Astrocyte of the spinal cord (primary cell): Measurements from ENCODE around the gene RNF5.
"Not testable (repeated sequence)": the region's sequence is repeated elsewhere in the genome, so short reads cannot be mapped to it uniquely, and the experiment has no call there.

Source experiments
- DNase-seq: peaks from one replicate; pipeline ENCODE4 v3.0.0; 2011; ENCODE audit warnings: low read depth, low spot score
- H3K4me3 ChIP-seq: 2 replicates; pipeline ENCODE4 v1.5.1; 2011; ENCODE audit warnings: low read depth, mild to moderate bottlenecking, low read length, moderate library complexity
- CTCF ChIP-seq: IDR thresholded peaks from 2 replicates; pipeline ENCODE4 v1.5.1; 2012; ENCODE audit warnings: low read depth, mild to moderate bottlenecking, low read length, inconsistent platforms
- in situ Hi-C: cut with HindIII; loops from 2 replicates; pipeline ENCODE4 v1.10.0; 2017; ENCODE audit warnings: low sequenced_read_pairs

The RNF5 gene

GRCh38 chr6:32137454-32137853 is 40.8 kb upstream of the RNF5 start:
- no peak overlapping the region for H3K4me3 ChIP-seq
- no peak for DNase-seq
- no peak for TF ChIP-seq CTCF
- in situ Hi-C loops: no loop called here

- no peak for DNase-seq
- no peak overlapping the region for H3K4me3 ChIP-seq
- in situ Hi-C loops: no loop called here
- TF ChIP-seq CTCF: no peak
Observed at GRCh38 chr6:32139590-32139989, 38.6 kb upstream of the RNF5 start.

DNA sequence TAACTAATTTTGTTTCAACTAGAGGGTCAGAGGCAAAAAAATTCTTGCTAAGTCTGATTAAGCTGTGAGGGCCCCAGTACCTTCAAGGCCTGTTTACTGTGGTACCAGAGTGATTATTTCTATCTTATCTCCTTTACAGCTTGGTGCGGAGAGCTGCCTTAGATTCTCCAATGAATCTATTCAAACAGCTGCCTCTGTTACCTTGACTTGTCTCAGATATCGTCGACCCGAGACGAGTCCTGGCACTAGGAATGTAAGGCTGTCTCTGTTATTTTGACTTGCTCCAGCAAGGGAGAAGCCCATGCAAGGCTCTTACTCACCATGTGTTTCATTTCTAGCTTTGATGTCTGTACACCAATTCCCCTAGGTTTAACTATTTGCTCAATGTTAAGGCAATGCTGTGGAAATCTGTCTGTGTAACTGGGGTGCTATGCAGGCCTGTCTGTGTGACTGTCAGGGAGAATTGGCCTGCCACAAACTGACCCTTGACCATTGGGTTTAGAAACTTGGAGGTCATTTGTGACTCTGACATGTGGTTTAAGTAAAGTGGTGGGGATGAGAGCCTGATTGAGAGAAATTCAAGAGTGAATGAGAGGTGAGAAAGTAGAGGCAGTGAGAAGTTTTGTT is 37.7 kb upstream of the RNF5 start:
- no peak overlapping the region for H3K4me3 ChIP-seq
- no peak for DNase-seq
- no peak for TF ChIP-seq CTCF
- in situ Hi-C loops: no loop called here

GRCh38 chr6:32144238-32144637 is 34.0 kb upstream of the RNF5 start:
- DNase-seq, H3K4me3 ChIP-seq, in situ Hi-C loops: not testable (repeated sequence)

DNA sequence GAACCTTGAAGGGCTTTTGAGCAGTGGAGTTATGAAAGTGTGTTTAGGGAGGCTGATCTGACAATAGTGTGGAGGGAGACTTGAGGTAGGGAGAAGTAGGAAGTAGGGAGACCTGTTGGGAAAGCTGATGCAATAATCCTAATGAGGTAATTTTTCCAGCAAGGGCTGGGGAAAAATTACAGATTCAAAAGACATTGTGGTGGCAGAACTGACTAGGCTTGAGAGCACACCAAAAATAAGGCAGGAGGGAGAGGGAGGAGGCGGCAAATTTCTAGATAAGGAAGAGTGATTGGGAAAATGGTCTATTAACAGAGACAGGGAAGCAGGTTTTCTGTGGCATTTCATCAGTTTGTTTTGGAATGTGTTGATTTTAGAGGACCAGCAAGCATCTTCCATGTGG is 31.9 kb upstream of the RNF5 start:
- DNase-seq: no peak
- in situ Hi-C loops: no loop called here
- TF ChIP-seq CTCF: no peak
- no peak overlapping the region for H3K4me3 ChIP-seq

DNA sequence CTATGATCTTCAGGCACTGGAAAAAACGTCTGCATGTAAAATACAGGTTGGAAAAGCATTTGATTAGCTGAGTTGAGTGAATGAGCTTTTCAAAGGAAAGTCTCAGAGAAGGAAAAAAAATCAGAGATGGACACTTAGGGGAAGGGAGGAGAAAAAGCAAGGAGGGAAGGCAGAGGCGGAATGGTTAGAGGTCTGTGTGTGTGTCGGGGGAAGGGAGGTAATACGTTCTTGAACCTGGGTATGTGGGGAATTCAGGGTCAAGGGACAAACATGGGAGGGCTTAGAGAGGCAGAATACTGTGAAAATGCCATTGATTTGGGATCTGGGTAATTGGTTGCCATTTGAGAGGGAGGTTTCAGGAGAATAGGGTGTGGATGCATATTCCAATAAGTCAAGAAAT is 31.5 kb upstream of the RNF5 start:
- no peak for TF ChIP-seq CTCF
- in situ Hi-C loops: no loop called here
- DNase-seq: no peak
- H3K4me3 ChIP-seq: no peak overlapping the region

DNA sequence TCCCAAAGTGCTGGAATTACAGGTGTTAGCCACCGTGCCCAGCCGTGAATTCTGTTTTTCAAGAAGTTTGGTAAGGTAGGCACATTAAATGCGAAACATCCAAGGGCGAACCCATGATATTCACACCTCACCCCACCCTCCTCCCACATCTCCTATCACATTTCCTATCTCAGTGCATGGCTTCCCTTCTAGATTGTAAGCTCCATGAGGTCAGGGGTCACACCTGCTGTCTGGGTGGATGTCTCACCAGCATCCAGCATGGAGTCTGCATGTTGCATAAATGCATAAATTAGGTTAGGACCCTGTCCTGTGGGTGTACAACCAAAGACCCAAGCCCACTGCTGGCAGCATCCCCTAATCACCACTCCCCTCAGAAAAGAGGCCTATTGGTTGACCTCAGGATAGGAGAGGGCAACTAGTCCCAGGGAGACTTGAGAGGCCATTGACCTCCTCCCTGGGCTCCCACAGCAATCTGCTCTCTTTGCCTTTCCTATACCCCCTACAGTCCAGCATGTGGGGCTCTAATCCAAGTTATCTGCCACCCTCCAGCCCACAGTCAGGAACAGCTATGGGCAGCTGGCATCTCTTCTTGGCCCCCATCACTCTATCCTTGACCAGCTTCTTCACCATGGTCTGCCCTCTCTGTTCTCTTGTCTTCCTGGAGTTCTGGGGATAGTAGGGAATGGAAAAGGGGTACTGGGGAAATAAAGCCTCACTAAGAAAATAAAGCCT is 30.6 kb upstream of the RNF5 start:
- DNase-seq: no peak
- in situ Hi-C loops: no loop called here
- H3K4me3 ChIP-seq: no peak overlapping the region
- no peak for TF ChIP-seq CTCF
